ENCODE measurements around the gene ST6GALNAC5. TPM values are rescaled to one million over a fixed set of nuclear protein-coding genes. Genes with fewer than 3 reads are reported as not detected.

ST6GALNAC5 gene
- total and polyA plus RNA-seq, 2 experiments from 2014 or later = 5.1 to 12.2 TPM

GRCh38 chr1:76865696-76866286, 1.5 kb upstream of the ST6GALNAC5 start:
- Histone ChIP-seq H3K9me2 (ENCODE audit: insufficient read depth) (no peaks in the 10 kb centered on the region), H3K27me3 (replicated peaks; ENCODE audit: insufficient read depth) (no peaks in the 10 kb centered on the region), H3F3A (ENCODE audit: insufficient read depth) (peaks cover 12% of the 10 kb centered on the region), H3K9me3 (ENCODE audit: low read depth) (no peaks in the 10 kb centered on the region), H3K4me1 (ENCODE audit: insufficient read depth) (peaks cover 35% of the 10 kb centered on the region), H3K79me2 (ENCODE audit: insufficient read depth) (no peaks in the 10 kb centered on the region), H3K9ac (no peak overlapping the region), H3K27ac (no peak overlapping the region), H3K4me3 (no peak overlapping the region), H4K20me1 (ENCODE audit: insufficient read depth) (no peaks in the 10 kb centered on the region), H2AFZ (no peak overlapping the region), H3K4me2 (ENCODE audit: unreplicated experiment) (no peak overlapping the region), H3K36me3 (ENCODE audit: low read depth) (no peaks in the 10 kb centered on the region)
- peak; percentile 6 for DNase-seq
- 90 to 97% methylated on average over 2 of the region's 2 CpGs for WGBS, 2 experiments (ENCODE audit: low coverage in 1 of 2, low lambda C conversion rate in 2 of 2, missing lambda C conversion rate in 2 of 2)
- in situ Hi-C loops (cut with MboI) = no loop called here
- TF ChIP-seq EZH2phosphoT487 (IDR thresholded peaks at IDR 0.05; ENCODE audit: insufficient read depth, low read depth) = no peak
- TF ChIP-seq EZH2 (IDR thresholded peaks at IDR 0.05; ENCODE audit: insufficient read depth, poor library complexity, severe bottlenecking) = no peak

DNA sequence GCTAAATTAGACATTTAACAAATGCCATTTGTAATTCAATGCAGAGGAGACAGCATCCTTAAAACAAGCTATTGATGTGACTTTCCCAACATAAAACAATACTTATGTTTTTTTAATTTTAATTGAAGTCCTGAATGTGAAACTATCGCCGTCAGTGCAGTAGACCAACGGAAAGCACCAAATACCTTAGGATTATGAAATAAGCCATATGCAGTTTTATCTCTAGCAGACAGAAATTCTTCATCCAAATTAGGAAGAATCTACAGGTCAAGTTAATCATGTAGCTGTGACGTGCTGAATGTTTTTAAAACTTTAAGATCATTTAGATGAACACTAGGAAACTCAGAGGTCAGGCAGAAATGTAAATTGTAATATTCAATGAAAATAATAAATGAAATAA, 714 bp upstream of the ST6GALNAC5 start:
- Histone ChIP-seq H3K27ac (no peak overlapping the region), H2AFZ (no peak overlapping the region), H3K9me2 (ENCODE audit: insufficient read depth) (no peaks in the 10 kb centered on the region), H3F3A (ENCODE audit: insufficient read depth) (peaks cover 12% of the 10 kb centered on the region), H3K36me3 (ENCODE audit: low read depth) (no peaks in the 10 kb centered on the region), H4K20me1 (ENCODE audit: insufficient read depth) (no peaks in the 10 kb centered on the region), H3K4me2 (ENCODE audit: unreplicated experiment) (peak overlapping the region; percentile 84), H3K4me1 (ENCODE audit: insufficient read depth) (peaks cover 35% of the 10 kb centered on the region), H3K9me3 (ENCODE audit: low read depth) (no peaks in the 10 kb centered on the region), H3K79me2 (ENCODE audit: insufficient read depth) (no peaks in the 10 kb centered on the region), H3K9ac (no peak overlapping the region), H3K4me3 (no peak overlapping the region), H3K27me3 (replicated peaks; ENCODE audit: insufficient read depth) (no peaks in the 10 kb centered on the region)
- TF ChIP-seq EZH2 (IDR thresholded peaks at IDR 0.05; ENCODE audit: insufficient read depth, poor library complexity, severe bottlenecking) = no peak
- no peak for TF ChIP-seq EZH2phosphoT487 (IDR thresholded peaks at IDR 0.05; ENCODE audit: insufficient read depth, low read depth)
- no peak for DNase-seq
- WGBS, 2 experiments (ENCODE audit: low coverage in 1 of 2, low lambda C conversion rate in 2 of 2, missing lambda C conversion rate in 2 of 2) = 93 to 96% methylated on average over 4 of the region's 4 CpGs
- in situ Hi-C loops (cut with MboI) = no loop called here

- peak overlapping the region; percentile 93 for H2AFZ ChIP-seq
- H3K36me3 ChIP-seq (ENCODE audit: low read depth) = no peaks in the 10 kb centered on the region
- TF ChIP-seq EZH2phosphoT487 (IDR thresholded peaks at IDR 0.05; ENCODE audit: insufficient read depth, low read depth) (no peak), EZH2 (IDR thresholded peaks at IDR 0.05; ENCODE audit: insufficient read depth, poor library complexity, severe bottlenecking) (no peak)
- H3F3A ChIP-seq (ENCODE audit: insufficient read depth) = 0 out of 2 replicates have a peak, but pooled peaks cover 4% of the 10 kb centered on the region
- peak overlapping the region; percentile 84 for H3K4me2 ChIP-seq (ENCODE audit: unreplicated experiment)
- no peaks in the 10 kb centered on the region for H3K9me2 ChIP-seq (ENCODE audit: insufficient read depth)
- peak; percentile 81 for DNase-seq
- peak overlapping the region; percentile 88 for H3K4me3 ChIP-seq
- H3K79me2 ChIP-seq (ENCODE audit: insufficient read depth) = no peaks in the 10 kb centered on the region
- peak overlapping the region; percentile 61 for H3K9ac ChIP-seq
- no peaks in the 10 kb centered on the region for H4K20me1 ChIP-seq (ENCODE audit: insufficient read depth)
- peaks cover 19% of the 10 kb centered on the region for H3K4me1 ChIP-seq (ENCODE audit: insufficient read depth)
- in situ Hi-C loops (cut with MboI) = no loop called here
- WGBS, 2 experiments (ENCODE audit: low coverage in 1 of 2, low lambda C conversion rate in 2 of 2, missing lambda C conversion rate in 2 of 2) = 3 to 4% methylated on average over 45 to 65 of the region's 65 CpGs
- H3K27me3 ChIP-seq (replicated peaks; ENCODE audit: insufficient read depth) = no peaks in the 10 kb centered on the region
- no peak overlapping the region for H3K27ac ChIP-seq
- H3K9me3 ChIP-seq (ENCODE audit: low read depth) = no peaks in the 10 kb centered on the region
These were observed 1.0 kb downstream of the ST6GALNAC5 start for GRCh38 chr1:76868154-76868882.

GRCh38 chr1:76868916-76869315, 1.6 kb downstream of the ST6GALNAC5 start:
- peak overlapping the region; percentile 88 for H3K4me3 ChIP-seq
- no peaks in the 10 kb centered on the region for H3K79me2 ChIP-seq (ENCODE audit: insufficient read depth)
- no peaks in the 10 kb centered on the region for H3K9me2 ChIP-seq (ENCODE audit: insufficient read depth)
- peaks cover 16% of the 10 kb centered on the region for H3K4me1 ChIP-seq (ENCODE audit: insufficient read depth)
- no peak for TF ChIP-seq EZH2phosphoT487 (IDR thresholded peaks at IDR 0.05; ENCODE audit: insufficient read depth, low read depth)
- no peak for TF ChIP-seq EZH2 (IDR thresholded peaks at IDR 0.05; ENCODE audit: insufficient read depth, poor library complexity, severe bottlenecking)
- H3K9ac ChIP-seq = peak overlapping the region; percentile 61; the same call in 1 of the 2 replicates
- 19% methylated on average over 18 to 19 of the region's 19 CpGs for WGBS, 2 experiments (ENCODE audit: low coverage in 1 of 2, low lambda C conversion rate in 2 of 2, missing lambda C conversion rate in 2 of 2)
- H4K20me1 ChIP-seq (ENCODE audit: insufficient read depth) = no peaks in the 10 kb centered on the region
- no peak overlapping the region for H3K27ac ChIP-seq
- H2AFZ ChIP-seq = peak overlapping the region; percentile 93
- 0 out of 2 replicates have a peak, but pooled peaks cover 4% of the 10 kb centered on the region for H3F3A ChIP-seq (ENCODE audit: insufficient read depth)
- no peaks in the 10 kb centered on the region for H3K9me3 ChIP-seq (ENCODE audit: low read depth)
- H3K36me3 ChIP-seq (ENCODE audit: low read depth) = no peaks in the 10 kb centered on the region
- in situ Hi-C loops (cut with MboI) = no loop called here
- DNase-seq = peak; percentile 26
- H3K27me3 ChIP-seq (replicated peaks; ENCODE audit: insufficient read depth) = no peaks in the 10 kb centered on the region
- peak overlapping the region; percentile 84 for H3K4me2 ChIP-seq (ENCODE audit: unreplicated experiment)
